Omental fat pad (tissue), 4 donors: ENCODE results near the gene KMT5B. TPM values are rescaled to one million over a fixed set of nuclear protein-coding genes. Genes with fewer than 3 reads are reported as not detected.

Source experiments
- ATAC-seq: fragments of 150-250 bp; one replicate; pipeline ENCODE4 v1.9.1; 2016; ENCODE audit warnings: mild to moderate bottlenecking, moderate library complexity; ENCODE audit not compliant: low FRiP score
- DNase-seq: peaks from one replicate; pipeline ENCODE4 v3.0.0-alpha.2; 2019; ENCODE audit warnings: low spot score
- CTCF ChIP-seq, 3 donors: fragments of 450-650 bp; IDR thresholded peaks; one replicate each; pipeline ENCODE4 v1.5.1; 2016 to 2017; ENCODE audit warnings: antibody characterized with exemption in 3 of 3, mild to moderate bottlenecking in 3 of 3, moderate library complexity in 2 of 3
- total RNA-seq, 4 donors: library from RNA; depleted of rRNA; stranded (reverse); fragments of >200 nt; gene quantifications; one replicate each; pipeline ENCODE4 v1.1.0, GENCODE V29; 2016

KMT5B gene
- total RNA-seq, 4 donors from 2014 or later, result 19.5 to 47.1 (median 32.1) TPM

DNA sequence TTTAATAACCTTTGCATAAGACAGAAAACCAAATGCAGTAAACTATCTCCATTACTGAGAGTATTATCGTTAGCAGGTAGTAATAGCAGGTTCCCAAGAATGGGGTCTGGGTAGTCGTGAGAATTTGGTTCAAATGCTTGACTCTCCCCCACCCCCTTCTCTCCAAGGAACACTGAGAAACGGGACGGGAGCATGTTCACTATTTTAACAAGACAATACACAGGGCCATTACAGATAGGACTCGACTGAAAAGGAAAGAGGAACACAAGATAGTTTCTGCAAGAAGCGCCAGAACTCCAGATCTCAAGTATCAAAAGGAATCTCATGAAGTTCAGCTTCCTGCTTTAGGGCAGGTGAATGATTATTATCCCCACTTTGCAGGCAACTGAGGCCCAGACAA is 27.0 kb downstream of the KMT5B start:
- ATAC-seq, result no peak
- no peak for DNase-seq
- TF ChIP-seq CTCF (IDR thresholded peaks at IDR 0.05), result no peak

DNA sequence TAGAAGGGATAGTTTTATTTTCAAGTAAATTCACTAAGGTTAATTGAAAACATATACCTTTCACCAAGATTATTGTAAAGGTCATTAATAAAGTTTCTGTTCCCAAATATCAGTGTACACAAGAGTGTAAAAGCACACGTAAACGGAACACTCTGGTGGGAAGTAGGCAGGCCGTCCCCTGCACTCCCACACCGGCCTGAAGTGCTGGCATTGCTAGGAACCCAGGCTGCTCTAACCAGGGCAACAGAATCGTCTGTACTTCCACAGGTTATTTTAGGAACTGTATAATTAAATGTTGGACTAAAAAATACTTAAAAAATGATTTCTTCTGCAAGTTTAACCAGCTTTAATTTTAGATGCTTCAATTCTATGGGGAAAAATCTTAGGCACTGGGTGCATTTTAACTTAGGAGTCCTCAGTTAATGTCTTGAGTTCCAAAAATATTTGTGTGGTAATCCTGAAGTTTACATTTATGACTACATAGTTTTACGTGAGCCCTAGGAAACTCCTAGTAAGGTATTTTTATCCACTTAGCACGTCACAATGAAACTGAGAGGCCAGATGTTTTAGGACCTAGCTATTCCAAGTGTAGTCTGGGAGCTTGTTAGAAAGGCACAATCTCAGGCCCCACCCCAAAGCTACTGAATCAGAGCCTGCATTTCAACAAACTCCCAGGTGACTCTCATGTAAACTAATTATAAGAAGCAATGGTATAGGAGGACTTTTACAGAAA is 31.2 kb downstream of the KMT5B start:
- no peak for ATAC-seq
- no peak for TF ChIP-seq CTCF (IDR thresholded peaks at IDR 0.05)
- no peak for DNase-seq

GRCh38 chr11:68179847-68180246 is 33.2 kb downstream of the KMT5B start:
- ATAC-seq (no peak), DNase-seq (no peak)
- no peak for TF ChIP-seq CTCF (IDR thresholded peaks at IDR 0.05)

DNA sequence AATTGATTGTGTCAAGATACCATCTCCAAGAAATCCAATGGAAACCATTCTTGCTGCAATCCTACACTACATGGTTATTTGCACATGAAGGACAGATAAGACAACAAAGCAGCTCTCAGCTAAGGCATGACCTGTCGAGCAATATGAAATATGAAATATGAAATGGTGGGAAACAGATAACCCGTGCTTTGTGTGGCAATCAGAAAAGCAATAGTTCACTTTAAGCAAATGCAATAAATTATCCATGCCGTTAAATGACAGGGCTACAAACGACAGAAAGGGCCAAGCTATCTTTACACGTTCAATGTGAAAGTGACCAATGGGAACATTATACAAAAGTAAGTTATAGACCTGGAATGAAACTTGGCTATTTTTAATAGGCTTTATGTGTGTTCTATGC is 35.2 kb downstream of the KMT5B start:
- no peak for DNase-seq
- no peak for TF ChIP-seq CTCF (IDR thresholded peaks at IDR 0.05)
- no peak for ATAC-seq

DNA sequence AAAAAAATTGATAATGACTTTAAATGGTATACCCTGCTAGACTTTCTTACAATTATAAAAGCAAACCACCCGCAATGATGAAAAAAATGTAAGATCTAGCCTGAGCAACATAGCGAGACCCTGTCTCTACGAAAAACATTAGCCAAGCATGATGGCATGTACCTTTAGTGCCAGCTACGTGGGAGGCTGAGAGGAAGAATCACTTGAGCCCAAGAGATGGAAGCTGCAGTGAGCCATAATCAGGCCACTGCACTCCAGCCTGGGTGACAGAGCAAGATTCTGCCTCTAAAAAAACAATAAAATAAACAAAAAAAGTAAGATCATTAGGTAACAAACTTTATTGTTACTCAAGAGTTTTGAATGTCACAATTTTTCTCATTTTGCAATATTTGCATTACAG is 39.2 kb downstream of the KMT5B start:
- no peak for TF ChIP-seq CTCF (IDR thresholded peaks at IDR 0.05)
- no peak for ATAC-seq
- DNase-seq, result no peak

- TF ChIP-seq CTCF (IDR thresholded peaks at IDR 0.05), result no peak
- DNase-seq (no peak), ATAC-seq (no peak)
These were observed 43.7 kb downstream of the KMT5B start for GRCh38 chr11:68169442-68169841.

- no peak for ATAC-seq
- no peak for DNase-seq
- TF ChIP-seq CTCF (IDR thresholded peaks at IDR 0.05), result no peak
These were observed 44.4 kb downstream of the KMT5B start for GRCh38 chr11:68168694-68169093.
